A673 (cell line): ENCODE results near the gene EIF1AX. TPM values are rescaled to one million over a fixed set of nuclear protein-coding genes. Genes with fewer than 3 reads are reported as not detected.

ENCODE experiments used
- BruUV-seq: library from RNA; stranded (reverse); fragments of 400-500 nt; replicated peaks from 2 replicates; lab custom pipeline; 2021; lab: Mats Ljungman, UMichigan
- CTCF ChIA-PET: fragments of 300-600 bp; sonication (Branson Sonifier 250); formaldehyde crosslinking; loops from one replicate; lab custom pipeline; 2022; ENCODE audit warnings: antibody characterized with exemption; lab: Charles Lee
- POLR2A ChIA-PET: fragments of 300-600 bp; sonication (Branson Sonifier 250); formaldehyde crosslinking; loops from one replicate; lab custom pipeline; 2022; ENCODE audit warnings: antibody characterized with exemption; ENCODE audit not compliant: low non-redundant PET; lab: Charles Lee
- DNase-seq: peaks from one replicate; pipeline ENCODE4 v3.0.0-alpha.2; 2015; ENCODE audit warnings: low spot score
- H3K27ac ChIP-seq: fragments of 200-600 bp; sonication (generic); 2 replicates; pipeline ENCODE4 v1.5.1; 2016; ENCODE audit warnings: mixed run types, low read depth, mild to moderate bottlenecking, mixed read lengths, antibody characterized with exemption, low read length; ENCODE audit not compliant: poor library complexity, severe bottlenecking
- H3K27me3 ChIP-seq: fragments of 200-600 bp; sonication (generic); replicated peaks from 2 replicates; pipeline ENCODE4 v1.6.1; 2017; ENCODE audit warnings: mixed run types, low read depth, mild to moderate bottlenecking, mixed read lengths, antibody characterized with exemption, low read length; ENCODE audit not compliant: insufficient read depth, poor library complexity
- H3K36me3 ChIP-seq: fragments of 200-600 bp; sonication (generic); 2 replicates; pipeline ENCODE4 v1.6.1; 2016; ENCODE audit warnings: mixed run types, mild to moderate bottlenecking, mixed read lengths, antibody characterized with exemption, low read length; ENCODE audit not compliant: insufficient read depth, poor library complexity, severe bottlenecking
- H3K4me1 ChIP-seq: fragments of 200-600 bp; sonication (generic); 2 replicates; pipeline ENCODE4 v1.6.1; 2017; ENCODE audit warnings: mixed run types, mild to moderate bottlenecking, mixed read lengths, antibody characterized with exemption, low read length; ENCODE audit not compliant: insufficient read depth, poor library complexity, severe bottlenecking
- H3K4me3 ChIP-seq: fragments of 200-600 bp; sonication (generic); 2 replicates; pipeline ENCODE4 v1.5.1; 2016; ENCODE audit warnings: low read depth, mixed run types, mild to moderate bottlenecking, mixed read lengths, low read length; ENCODE audit not compliant: poor library complexity, severe bottlenecking
- H3K9me3 ChIP-seq: fragments of 200-600 bp; sonication (generic); 2 replicates; pipeline ENCODE4 v1.6.1; 2016; ENCODE audit warnings: mixed run types, low read depth, mild to moderate bottlenecking, mixed read lengths, antibody characterized with exemption, low read length; ENCODE audit not compliant: poor library complexity, severe bottlenecking
- EZH2 ChIP-seq: fragments of 200-600 bp; sonication (generic); IDR thresholded peaks from 2 replicates; pipeline ENCODE4 v1.6.1; 2017; ENCODE audit warnings: borderline replicate concordance, low read depth, mild to moderate bottlenecking, mixed read lengths, antibody characterized with exemption, low read length; ENCODE audit not compliant: poor library complexity, severe bottlenecking
- intact Hi-C: fragments of 100-400 bp; cut with micrococcal nuclease; formaldehyde crosslinking; loops from one replicate; pipeline ENCODE4 v1.10.0; 2022; ENCODE audit not compliant: unreplicated experiment
- total RNA-seq: library from RNA; stranded (reverse); gene quantifications from 2 replicates; pipeline ENCODE4 v1.2.3, GENCODE V29; 2021
- TF ChIP-seq, protein P1 (sequence below): fragments of 300-800, 200-600 bp; sonication (generic); conservative IDR thresholded peaks from 2 replicates; pipeline ENCODE4 v1.5.1; 2017; ENCODE audit warnings: low read depth, mild to moderate bottlenecking, antibody characterized with exemption, low read length, moderate library complexity, mixed read lengths

The EIF1AX gene
- total RNA-seq, 1 experiment from 2014 or later = 184 TPM

DNA sequence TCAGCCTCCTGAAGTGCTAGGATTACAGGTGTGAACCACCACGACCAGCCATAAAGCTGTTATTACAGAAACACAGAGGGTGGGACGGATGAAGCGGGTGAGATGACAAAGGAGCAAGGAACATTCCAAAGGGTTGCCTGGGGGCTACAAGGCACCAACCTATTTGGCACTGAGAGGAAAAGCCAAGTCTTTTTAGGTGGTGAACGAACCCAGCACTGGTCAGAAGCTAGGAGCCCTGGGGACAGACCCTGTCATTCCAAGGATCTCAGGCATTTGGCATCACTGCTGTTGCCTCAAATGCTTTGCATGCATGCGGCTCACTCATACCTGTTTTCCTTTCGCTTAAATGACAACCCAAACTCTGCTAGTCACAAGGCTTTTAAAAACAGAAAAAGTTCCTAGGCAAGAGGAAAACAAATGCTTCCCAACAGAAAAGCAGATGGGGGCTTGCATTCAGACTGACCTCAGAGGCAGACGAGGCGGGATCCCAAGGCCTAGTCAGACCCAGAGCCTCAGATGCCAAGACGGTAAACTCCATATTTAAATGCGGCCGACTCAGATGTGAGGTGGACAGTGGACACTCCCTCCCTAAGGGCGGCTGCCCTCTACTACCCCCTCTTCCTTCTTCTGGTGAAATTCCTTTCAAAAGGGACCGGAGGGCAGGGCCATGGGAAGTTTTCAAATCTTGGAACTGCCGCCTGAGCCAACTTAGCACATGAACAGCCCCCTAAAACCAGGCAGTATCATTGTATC, 29.4 kb downstream of the EIF1AX start:
- Histone ChIP-seq H3K4me3 (no peak overlapping the region), H3K27ac (no peak overlapping the region), H3K27me3 (peaks cover 3% of the 10 kb centered on the region), H3K4me1 (no peaks in the 10 kb centered on the region), H3K9me3 (no peaks in the 10 kb centered on the region), H3K36me3 (no peaks in the 10 kb centered on the region)
- POLR2A ChIA-PET = no interaction called here
- no peak for DNase-seq
- intact Hi-C loops = no loop called here
- no TSS peak for BruUV-seq
- TF ChIP-seq, protein P1, sequence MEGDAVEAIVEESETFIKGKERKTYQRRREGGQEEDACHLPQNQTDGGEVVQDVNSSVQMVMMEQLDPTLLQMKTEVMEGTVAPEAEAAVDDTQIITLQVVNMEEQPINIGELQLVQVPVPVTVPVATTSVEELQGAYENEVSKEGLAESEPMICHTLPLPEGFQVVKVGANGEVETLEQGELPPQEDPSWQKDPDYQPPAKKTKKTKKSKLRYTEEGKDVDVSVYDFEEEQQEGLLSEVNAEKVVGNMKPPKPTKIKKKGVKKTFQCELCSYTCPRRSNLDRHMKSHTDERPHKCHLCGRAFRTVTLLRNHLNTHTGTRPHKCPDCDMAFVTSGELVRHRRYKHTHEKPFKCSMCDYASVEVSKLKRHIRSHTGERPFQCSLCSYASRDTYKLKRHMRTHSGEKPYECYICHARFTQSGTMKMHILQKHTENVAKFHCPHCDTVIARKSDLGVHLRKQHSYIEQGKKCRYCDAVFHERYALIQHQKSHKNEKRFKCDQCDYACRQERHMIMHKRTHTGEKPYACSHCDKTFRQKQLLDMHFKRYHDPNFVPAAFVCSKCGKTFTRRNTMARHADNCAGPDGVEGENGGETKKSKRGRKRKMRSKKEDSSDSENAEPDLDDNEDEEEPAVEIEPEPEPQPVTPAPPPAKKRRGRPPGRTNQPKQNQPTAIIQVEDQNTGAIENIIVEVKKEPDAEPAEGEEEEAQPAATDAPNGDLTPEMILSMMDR = no peak
- no peak for TF ChIP-seq EZH2
- CTCF ChIA-PET = no interaction called here

DNA sequence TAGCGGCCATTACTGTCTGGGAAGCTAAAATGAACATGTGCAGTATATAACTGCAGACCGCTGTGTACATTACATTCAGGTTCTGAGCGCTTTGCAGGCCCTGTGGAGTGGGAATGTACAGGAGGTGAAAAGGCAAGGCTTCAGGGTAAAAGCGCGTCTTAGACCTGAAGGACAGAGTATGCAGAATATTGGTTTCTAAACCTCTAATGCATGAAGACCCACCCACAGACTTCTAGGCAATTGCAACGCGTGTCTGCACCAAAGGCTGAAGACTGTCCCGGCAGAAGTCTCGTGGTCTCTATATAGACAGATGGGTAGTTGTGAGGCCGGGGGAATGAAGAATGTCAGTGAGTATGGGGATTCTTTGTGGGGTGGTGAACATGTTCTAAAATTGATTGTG, 30.4 kb downstream of the EIF1AX start:
- Histone ChIP-seq H3K27ac (no peak overlapping the region), H3K27me3 (peaks cover 3% of the 10 kb centered on the region), H3K4me3 (no peak overlapping the region), H3K9me3 (no peaks in the 10 kb centered on the region), H3K4me1 (no peaks in the 10 kb centered on the region), H3K36me3 (no peaks in the 10 kb centered on the region)
- BruUV-seq = no TSS peak
- intact Hi-C loops = no loop called here
- DNase-seq = no peak
- ChIA-PET POLR2A (no interaction called here), CTCF (no interaction called here)
- TF ChIP-seq, protein P1 = no peak
- TF ChIP-seq EZH2 = no peak

DNA sequence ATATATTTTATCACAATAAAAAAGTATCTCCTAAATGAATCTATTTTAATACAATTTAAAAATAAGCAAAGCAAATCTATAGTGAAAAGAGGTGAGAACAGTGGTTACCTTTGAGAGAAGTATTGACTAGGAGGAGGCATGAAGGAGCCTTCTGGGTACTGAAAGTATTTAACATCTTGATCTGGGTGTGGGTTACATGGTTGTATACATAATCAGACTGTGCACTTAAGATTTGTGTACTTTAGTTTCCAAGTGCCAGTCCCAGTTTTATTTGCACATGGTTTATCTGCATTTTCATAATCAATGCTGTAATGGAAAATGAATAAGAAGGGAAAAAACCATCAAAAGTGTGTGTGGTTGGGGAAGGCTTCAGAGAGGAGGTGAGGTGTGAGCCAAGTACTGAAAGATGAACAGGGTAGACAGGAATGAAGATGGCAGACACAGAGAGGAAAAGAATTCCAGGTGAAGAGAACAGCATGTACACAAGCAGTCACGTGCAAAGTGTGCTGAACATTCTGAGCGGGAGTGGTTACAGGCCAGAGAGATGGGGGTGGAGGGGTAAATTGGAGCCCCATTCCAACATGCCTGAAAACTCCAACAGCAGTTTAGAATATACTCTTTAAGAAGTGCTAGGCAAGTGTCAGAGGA, 39.6 kb downstream of the EIF1AX start:
- ChIA-PET CTCF (no interaction called here), POLR2A (no interaction called here)
- TF ChIP-seq EZH2 = no peak
- TF ChIP-seq, protein P1 = no peak
- BruUV-seq = no TSS peak
- H3K27ac ChIP-seq = no peak overlapping the region
- intact Hi-C loops = no loop called here
- H3K27me3 ChIP-seq = no peaks in the 10 kb centered on the region
- DNase-seq = no peak
- H3K9me3 ChIP-seq = no peaks in the 10 kb centered on the region
- H3K4me3 ChIP-seq = no peak overlapping the region
- no peaks in the 10 kb centered on the region for H3K4me1 ChIP-seq
- no peaks in the 10 kb centered on the region for H3K36me3 ChIP-seq
